Stimulated activated CD4-positive, alpha-beta T cell treated with anti-CD3 and anti-CD28 coated beads, Interleukin-1b, Interleukin-23, amount 100 ng/mL, for 24 hours (primary cell): Measurements from ENCODE around the gene ZNF652.
"Not testable (repeated sequence)": the region's sequence is repeated elsewhere in the genome, so short reads cannot be mapped to it uniquely, and the experiment has no call there.

Source experiments
- DNase-seq, 4 experiments: peaks; one replicate each; pipeline ENCODE4 v3.0.0-alpha.2; 2020; ENCODE audit warnings: low read depth in 4 of 4, low spot score in 1 of 4

ZNF652 gene

GRCh38 chr17:49361902-49362722 lies at the start of gene ZNF652:
Gene ZNF652, minus strand, starts transcription at chr17:49362250. Its CDS starts 44,525 bp downstream, at chr17:49317725.
- DNase-seq, result peak; percentile 57 to 83 (median 70)

GRCh38 chr17:49409066-49409465 lies 47.0 kb upstream of the ZNF652 start:
- DNase-seq, result no peak

- DNase-seq, result peak; percentile 59 to 78 (median 70)
Measured at GRCh38 chr17:49407981-49408501, 46.0 kb upstream of the ZNF652 start.

- DNase-seq, result no peak
Measured at GRCh38 chr17:49407086-49407485, 45.0 kb upstream of the ZNF652 start.

GRCh38 chr17:49406421-49407061 lies 44.5 kb upstream of the ZNF652 start:
- no peak for DNase-seq

GRCh38 chr17:49404906-49405305 lies 42.9 kb upstream of the ZNF652 start:
- DNase-seq, result no peak

GRCh38 chr17:49404361-49404760 lies 42.3 kb upstream of the ZNF652 start:
- no peak for DNase-seq

GRCh38 chr17:49403514-49404289 lies 41.7 kb upstream of the ZNF652 start:
- DNase-seq, result no peak

- DNase-seq, result no peak
Measured at GRCh38 chr17:49402706-49403105, 40.7 kb upstream of the ZNF652 start.

- no peak for DNase-seq
Measured at GRCh38 chr17:49401971-49402611, 40.0 kb upstream of the ZNF652 start.

GRCh38 chr17:49399995-49400394 lies 37.9 kb upstream of the ZNF652 start:
- no peak for DNase-seq

GRCh38 chr17:49397586-49397985 lies 35.5 kb upstream of the ZNF652 start:
- no peak for DNase-seq

- no peak for DNase-seq
Measured at GRCh38 chr17:49393491-49394255, 31.6 kb upstream of the ZNF652 start.

GRCh38 chr17:49390548-49391324 lies 28.7 kb upstream of the ZNF652 start:
- no peak for DNase-seq

GRCh38 chr17:49389514-49390347 lies 27.7 kb upstream of the ZNF652 start:
- DNase-seq, result not testable (repeated sequence)

GRCh38 chr17:49388692-49389513 lies 26.9 kb upstream of the ZNF652 start:
- DNase-seq, result no peak

GRCh38 chr17:49388290-49388640 lies 26.2 kb upstream of the ZNF652 start:
- no peak for DNase-seq
